Stimulated activated CD8-positive, alpha-beta memory T cell treated with anti-CD3 and anti-CD28 coated beads, Interleukin-12 subunit alpha, Interleukin-12 subunit beta, amount 100 ng/mL, for 1 hour (primary cell): Measurements from ENCODE around the gene DENND1A.

Experiments used
- DNase-seq: peaks from one replicate; pipeline ENCODE4 v3.0.0-alpha.2; 2020; ENCODE audit warnings: low read depth

Gene DENND1A

GRCh38 chr9:123568691-123569688 lies 360.9 kb downstream of the DENND1A start:
- DNase-seq: no peak

- no peak for DNase-seq
These were observed 362.9 kb downstream of the DENND1A start for GRCh38 chr9:123567013-123567412.

GRCh38 chr9:123564652-123565051 lies 365.3 kb downstream of the DENND1A start:
- no peak for DNase-seq

- no peak for DNase-seq
These were observed 367.0 kb downstream of the DENND1A start for GRCh38 chr9:123562844-123563346.

GRCh38 chr9:123561046-123561445 lies 368.9 kb downstream of the DENND1A start:
- no peak for DNase-seq

- DNase-seq: no peak
These were observed 373.2 kb downstream of the DENND1A start for GRCh38 chr9:123556464-123557435.

- DNase-seq: no peak
These were observed 374.3 kb downstream of the DENND1A start for GRCh38 chr9:123555646-123556045.

GRCh38 chr9:123552530-123552929 lies 377.4 kb downstream of the DENND1A start:
- DNase-seq: no peak

GRCh38 chr9:123551734-123552133 lies 378.2 kb downstream of the DENND1A start:
- DNase-seq: no peak

- no peak for DNase-seq
These were observed 379.1 kb downstream of the DENND1A start for GRCh38 chr9:123550797-123551196.

- no peak for DNase-seq
These were observed 379.9 kb downstream of the DENND1A start for GRCh38 chr9:123550012-123550411.

- no peak for DNase-seq
These were observed 381.0 kb downstream of the DENND1A start for GRCh38 chr9:123548741-123549545.

GRCh38 chr9:123544007-123544827 lies 385.7 kb downstream of the DENND1A start:
- DNase-seq: no peak

- DNase-seq: no peak
These were observed 386.4 kb downstream of the DENND1A start for GRCh38 chr9:123543492-123543891.

GRCh38 chr9:123542435-123543225 lies 387.3 kb downstream of the DENND1A start:
- DNase-seq: no peak

GRCh38 chr9:123541411-123541810 lies 388.5 kb downstream of the DENND1A start:
- no peak for DNase-seq

GRCh38 chr9:123540457-123540856 lies 389.5 kb downstream of the DENND1A start:
- no peak for DNase-seq

- no peak for DNase-seq
These were observed 392.1 kb downstream of the DENND1A start for GRCh38 chr9:123537809-123538208.

GRCh38 chr9:123536455-123536868 lies 393.5 kb downstream of the DENND1A start:
- no peak for DNase-seq

GRCh38 chr9:123534336-123534735 lies 395.6 kb downstream of the DENND1A start:
- DNase-seq: no peak
